GM19035 (cell line): Measurements from ENCODE around the gene TMC5.

Source experiments
- ATAC-seq: cut with Tn5 transposase; IDR thresholded peaks from one replicate; pipeline ENCODE4 v1.9.1; 2021; ENCODE audit not compliant: unreplicated experiment

The TMC5 gene

GRCh38 chr16:19502395-19503131 lies 84.9 kb downstream of the TMC5 start:
- ATAC-seq: no peak

GRCh38 chr16:19503461-19504075 lies 85.9 kb downstream of the TMC5 start:
- ATAC-seq: no peak

- no peak for ATAC-seq
Measured at GRCh38 chr16:19505600-19506303, 88.1 kb downstream of the TMC5 start.

- no peak for ATAC-seq
Measured at GRCh38 chr16:19506965-19507364, 89.3 kb downstream of the TMC5 start.

- ATAC-seq: no peak
Measured at GRCh38 chr16:19507867-19508266, 90.2 kb downstream of the TMC5 start.

- ATAC-seq: no peak
Measured at GRCh38 chr16:19512297-19512696, 94.6 kb downstream of the TMC5 start.

GRCh38 chr16:19513377-19514053 lies 95.8 kb downstream of the TMC5 start:
- no peak for ATAC-seq

- ATAC-seq: no peak
Measured at GRCh38 chr16:19515757-19516156, 98.1 kb downstream of the TMC5 start.

- no peak for ATAC-seq
Measured at GRCh38 chr16:19517424-19518089, 99.9 kb downstream of the TMC5 start.

- ATAC-seq: no peak
Measured at GRCh38 chr16:19518388-19518787, 100.7 kb downstream of the TMC5 start.

- no peak for ATAC-seq
Measured at GRCh38 chr16:19520861-19521331, 103.2 kb downstream of the TMC5 start.

- ATAC-seq: peak; percentile 78
Measured at GRCh38 chr16:19521471-19522396, 104.1 kb downstream of the TMC5 start, which contains the start of gene GDE1. Gene GDE1 (minus strand): TSS chr16:19522098. CDS start chr16:19521964, 134 bp downstream.

- no peak for ATAC-seq
Measured at GRCh38 chr16:19522397-19522732, 104.7 kb downstream of the TMC5 start.

GRCh38 chr16:19522760-19523159 lies 105.1 kb downstream of the TMC5 start:
- ATAC-seq: no peak

GRCh38 chr16:19523184-19523558 lies 105.5 kb downstream of the TMC5 start:
- no peak for ATAC-seq

- peak; percentile 64 for ATAC-seq
Measured at GRCh38 chr16:19523559-19524355, 106.1 kb downstream of the TMC5 start, which contains the start of gene CCP110. Gene CCP110 (plus strand): TSS chr16:19523942. CDS start chr16:19527882, 3,940 bp downstream.

GRCh38 chr16:19524356-19524615 lies 106.6 kb downstream of the TMC5 start:
- ATAC-seq: no peak

GRCh38 chr16:19524616-19525384 lies 107.1 kb downstream of the TMC5 start:
- no peak for ATAC-seq

- no peak for ATAC-seq
Measured at GRCh38 chr16:19525385-19525723, 107.7 kb downstream of the TMC5 start.
